ENCODE results near the gene ARHGAP15.

ARHGAP15 gene

GRCh38 chr2:143588746-143589145 is 459.5 kb downstream of the ARHGAP15 start:
- DNase-seq (ENCODE audit: low spot score) = no peak
- no peak overlapping the region for H3K27ac ChIP-seq
- no peak for TF ChIP-seq CTCF (conservative IDR thresholded peaks at IDR 0.05; ENCODE audit: low read depth)
- ChIA-PET CTCF (no interaction called here), POLR2A (ENCODE audit: low non-redundant PET) (no interaction called here)

GRCh38 chr2:143594161-143594560 is 464.9 kb downstream of the ARHGAP15 start:
- no peak for DNase-seq (ENCODE audit: low spot score)

GRCh38 chr2:143594745-143595144 is 465.5 kb downstream of the ARHGAP15 start:
- H3K27ac ChIP-seq = no peak overlapping the region
- ChIA-PET POLR2A (ENCODE audit: low non-redundant PET) (no interaction called here), CTCF (no interaction called here)
- DNase-seq (ENCODE audit: low spot score) = no peak
- TF ChIP-seq CTCF (conservative IDR thresholded peaks at IDR 0.05; ENCODE audit: low read depth) = no peak

More at GRCh38 chr2:143594161-143594560, 464.9 kb downstream of the ARHGAP15 start:
- POLR2A ChIA-PET (ENCODE audit: low non-redundant PET) = no interaction called here
- H3K27ac ChIP-seq = no peak overlapping the region
- CTCF ChIA-PET = no interaction called here
- TF ChIP-seq CTCF (conservative IDR thresholded peaks at IDR 0.05; ENCODE audit: low read depth) = no peak

- CTCF ChIA-PET = no interaction called here
- POLR2A ChIA-PET (ENCODE audit: low non-redundant PET) = no interaction called here
- no peak for TF ChIP-seq CTCF (conservative IDR thresholded peaks at IDR 0.05; ENCODE audit: low read depth)
- no peak overlapping the region for H3K27ac ChIP-seq
- no peak for DNase-seq (ENCODE audit: low spot score)
Measured at GRCh38 chr2:143600116-143600515, 470.9 kb downstream of the ARHGAP15 start.

- no peak for DNase-seq (ENCODE audit: low spot score)
- POLR2A ChIA-PET (ENCODE audit: low non-redundant PET) = no interaction called here
- no peak for TF ChIP-seq CTCF (conservative IDR thresholded peaks at IDR 0.05; ENCODE audit: low read depth)
- H3K27ac ChIP-seq = no peak overlapping the region
- CTCF ChIA-PET = interaction anchor here (0.8 kb wide), 1 partner anchor 193 kb away, joined by 3 read pairs; no protein-coding TSS in a partner anchor
Measured at GRCh38 chr2:143601828-143602227, 472.6 kb downstream of the ARHGAP15 start.

GRCh38 chr2:143603035-143603655 is 473.9 kb downstream of the ARHGAP15 start:
- CTCF ChIA-PET = interaction anchor here (0.7 kb wide), 1 partner anchor 13 kb away, joined by 3 read pairs; no protein-coding TSS in a partner anchor
- POLR2A ChIA-PET (ENCODE audit: low non-redundant PET) = no interaction called here
- no peak for DNase-seq (ENCODE audit: low spot score)
- no peak for TF ChIP-seq CTCF (conservative IDR thresholded peaks at IDR 0.05; ENCODE audit: low read depth)
- H3K27ac ChIP-seq = no peak overlapping the region

Measured in RWPE1 (cell line).